H9 (cell line): ENCODE results near the gene DCAF5. TPM values are rescaled to one million over a fixed set of nuclear protein-coding genes. Genes with fewer than 3 reads are reported as not detected.

Source experiments
- DNase-seq: peaks from one replicate; pipeline ENCODE4 v3.0.0-alpha.2; 2017
- H2AFZ ChIP-seq: one replicate; pipeline ENCODE4 v1.6.1; 2013; ENCODE audit warnings: mild to moderate bottlenecking, low read length, control low read depth, moderate library complexity
- H2AK5ac ChIP-seq: 2 replicates; pipeline ENCODE4 v1.6.1; 2013; ENCODE audit warnings: low read length, control low read depth, mixed read lengths; ENCODE audit not compliant: insufficient read length
- H2BK120ac ChIP-seq: one replicate; pipeline ENCODE4 v1.6.1; 2013; ENCODE audit warnings: low read depth, mild to moderate bottlenecking, low read length, control low read depth, inconsistent platforms; ENCODE audit not compliant: poor library complexity, severe bottlenecking
- H2BK12ac ChIP-seq: 2 replicates; pipeline ENCODE4 v1.6.1; 2013; ENCODE audit warnings: low read length, control low read depth, mixed read lengths, low read depth; ENCODE audit not compliant: insufficient read length
- H2BK15ac ChIP-seq: 2 replicates; pipeline ENCODE4 v1.6.1; 2013; ENCODE audit warnings: low read depth, low read length, control low read depth
- H2BK20ac ChIP-seq: one replicate; pipeline ENCODE4 v1.6.1; 2013; ENCODE audit warnings: low read depth, mild to moderate bottlenecking, low read length, control low read depth, inconsistent platforms; ENCODE audit not compliant: poor library complexity, severe bottlenecking
- H2BK5ac ChIP-seq: 2 replicates; pipeline ENCODE4 v1.6.1; 2013; ENCODE audit warnings: low read length, control low read depth, mixed read lengths; ENCODE audit not compliant: insufficient read length
- H3K14ac ChIP-seq: 2 replicates; pipeline ENCODE4 v1.6.1; 2013; ENCODE audit warnings: low read length, control low read depth; ENCODE audit not compliant: insufficient read depth
- H3K18ac ChIP-seq: 2 replicates; pipeline ENCODE4 v1.6.1; 2013; ENCODE audit warnings: low read depth, mild to moderate bottlenecking, mixed read lengths, low read length, control low read depth; ENCODE audit not compliant: insufficient read length
- H3K23ac ChIP-seq: 2 replicates; pipeline ENCODE4 v1.6.1; 2013; ENCODE audit warnings: low read length, control low read depth, mixed read lengths, low read depth; ENCODE audit not compliant: insufficient read length
- H3K23me2 ChIP-seq: 2 replicates; pipeline ENCODE4 v1.6.1; 2013; ENCODE audit warnings: low read depth, mild to moderate bottlenecking, mixed read lengths, low read length, control low read depth; ENCODE audit not compliant: insufficient read length, poor library complexity, severe bottlenecking
- H3K27ac ChIP-seq: 2 replicates; pipeline ENCODE4 v1.5.1; 2013; ENCODE audit warnings: low read length, control low read depth, mixed read lengths, low read depth; ENCODE audit not compliant: insufficient read length
- H3K27me3 ChIP-seq: 2 replicates; pipeline ENCODE4 v1.6.1; 2013; ENCODE audit warnings: low read length, control low read depth, inconsistent platforms; ENCODE audit not compliant: insufficient read depth
- H3K4ac ChIP-seq: 2 replicates; pipeline ENCODE4 v1.6.1; 2013; ENCODE audit warnings: low read depth, mild to moderate bottlenecking, control low read depth, inconsistent platforms, low read length, moderate library complexity
- H3K4me1 ChIP-seq: 2 replicates; pipeline ENCODE4 v1.6.1; 2013; ENCODE audit warnings: low read length, control low read depth, inconsistent platforms; ENCODE audit not compliant: insufficient read depth
- H3K4me2 ChIP-seq: 2 replicates; pipeline ENCODE4 v1.6.1; 2013; ENCODE audit warnings: low read length, control low read depth, mixed read lengths; ENCODE audit not compliant: insufficient read length, insufficient read depth
- H3K56ac ChIP-seq: 2 replicates; pipeline ENCODE4 v1.6.1; 2013; ENCODE audit warnings: low read depth, mild to moderate bottlenecking, mixed read lengths, low read length, control low read depth; ENCODE audit not compliant: insufficient read length
- H3K79me1 ChIP-seq: 2 replicates; pipeline ENCODE4 v1.6.1; 2013; ENCODE audit warnings: low read depth, mild to moderate bottlenecking, moderate library complexity, low read length, control low read depth, inconsistent platforms; ENCODE audit not compliant: insufficient read depth, poor library complexity, severe bottlenecking
- H3K79me2 ChIP-seq: 2 replicates; pipeline ENCODE4 v1.6.1; 2013; ENCODE audit warnings: low read length, control low read depth, inconsistent platforms; ENCODE audit not compliant: insufficient read depth
- H3K9ac ChIP-seq: 2 replicates; pipeline ENCODE4 v1.6.1; 2013; ENCODE audit warnings: low read length, control low read depth, mixed read lengths; ENCODE audit not compliant: insufficient read length; ENCODE audit errors: extremely low read depth
- H3K9me3 ChIP-seq: one replicate; pipeline ENCODE4 v1.6.1; 2013; ENCODE audit warnings: low read depth, low read length, inconsistent platforms; ENCODE audit not compliant: control insufficient read depth
- H3T11ph ChIP-seq: one replicate; pipeline ENCODE4 v1.6.1; 2013; ENCODE audit warnings: mild to moderate bottlenecking, low read length, control low read depth, inconsistent platforms
- H4K20me1 ChIP-seq: one replicate; pipeline ENCODE4 v1.6.1; 2013; ENCODE audit not compliant: control insufficient read depth, insufficient read length, insufficient read depth
- H4K5ac ChIP-seq: 2 replicates; pipeline ENCODE4 v1.6.1; 2013; ENCODE audit warnings: low read depth, mild to moderate bottlenecking, mixed read lengths, low read length, control low read depth; ENCODE audit not compliant: insufficient read length
- H4K8ac ChIP-seq: replicated peaks from 2 replicates; pipeline ENCODE4 v1.6.1; 2013; ENCODE audit warnings: low read length, control low read depth, mixed read lengths, low read depth; ENCODE audit not compliant: insufficient read length
- H4K91ac ChIP-seq: 2 replicates; pipeline ENCODE4 v1.6.1; 2013; ENCODE audit warnings: low read depth, mild to moderate bottlenecking, moderate library complexity, mixed read lengths, low read length, control low read depth; ENCODE audit not compliant: insufficient read length
- H3K27ac Mint-ChIP-seq, 3 experiments: 2 replicates in 2 of 3; 3 replicates in 1 of 3; pipeline ENCODE4 v1.8.0; 2020 to 2021; ENCODE audit warnings: mixed read lengths in 3 of 3, mild to moderate bottlenecking in 1 of 3, moderate library complexity in 1 of 3
- H3K27me3 Mint-ChIP-seq: 2 replicates; pipeline ENCODE4 v1.8.0; 2021; ENCODE audit warnings: low read depth, mild to moderate bottlenecking, moderate library complexity, mixed read lengths
- H3K36me3 Mint-ChIP-seq, 3 experiments: 2 replicates in 2 of 3; 3 replicates in 1 of 3; pipeline ENCODE4 v1.8.0; 2020 to 2021; ENCODE audit warnings: low read depth in 3 of 3, mixed read lengths in 3 of 3; ENCODE audit not compliant: insufficient read depth in 1 of 3
- H3K4me1 Mint-ChIP-seq, 2 experiments: 2 replicates each; pipeline ENCODE4 v1.8.0; 2020; ENCODE audit warnings: mixed read lengths in 2 of 2
- H3K4me3 Mint-ChIP-seq, 2 experiments: 2 replicates in 1 of 2; 3 replicates in 1 of 2; pipeline ENCODE4 v1.8.0; 2020 to 2021; ENCODE audit warnings: mild to moderate bottlenecking in 2 of 2, mixed read lengths in 2 of 2, moderate library complexity in 1 of 2
- H3K9me3 Mint-ChIP-seq, 2 experiments: 2 replicates in 1 of 2; 3 replicates in 1 of 2; pipeline ENCODE4 v1.8.0; 2020; ENCODE audit warnings: mild to moderate bottlenecking in 2 of 2, mixed read lengths in 2 of 2, moderate library complexity in 1 of 2
- CTCF ChIP-seq: fragments of 200-600 bp; sonication (generic); conservative IDR thresholded peaks from 3 replicates; pipeline ENCODE4 v1.8.0; 2021; ENCODE audit warnings: antibody characterized with exemption, mild to moderate bottlenecking
- total RNA-seq: library from RNA; stranded (reverse); gene quantifications from 2 replicates; pipeline ENCODE4 v1.2.1, GENCODE V29; 2021

Gene DCAF5
- total RNA-seq, 1 experiment from 2014 or later: 31.4 TPM

GRCh38 chr14:69175130-69175529 lies 22.2 kb upstream of the DCAF5 start:
- H3K23me2 ChIP-seq: no peaks in the 10 kb centered on the region
- no peaks in the 10 kb centered on the region for H3K36me3 Mint-ChIP-seq
- no peak overlapping the region for H2BK5ac ChIP-seq
- no peak for TF ChIP-seq CTCF
- H3K9me3 ChIP-seq: no peaks in the 10 kb centered on the region
- no peak overlapping the region for H3K27ac Mint-ChIP-seq
- no peaks in the 10 kb centered on the region for H4K20me1 ChIP-seq
- H2BK15ac ChIP-seq: no peak overlapping the region
- peaks cover 0 to 11% of the 10 kb centered on the region in 2 experiments; a peak in 1 of 4 replicates for H3K4me1 Mint-ChIP-seq
- H3K27me3 Mint-ChIP-seq: peaks cover 4% of the 10 kb centered on the region
- no peak overlapping the region for H3K4ac ChIP-seq
- no peak overlapping the region for H3K27ac ChIP-seq
- DNase-seq: no peak
- H3K23ac ChIP-seq: no peak overlapping the region
- H3K9ac ChIP-seq: no peak overlapping the region
- no peak overlapping the region for H4K91ac ChIP-seq
- no peak overlapping the region for H3T11ph ChIP-seq
- H2BK120ac ChIP-seq: no peak overlapping the region
- no peak overlapping the region for H4K5ac ChIP-seq
- peaks cover 3% of the 10 kb centered on the region; the same call in 1 of the 2 replicates for H3K4me1 ChIP-seq
- H3K79me1 ChIP-seq: no peaks in the 10 kb centered on the region
- no peaks in the 10 kb centered on the region for H3K27me3 ChIP-seq
- no peak overlapping the region for H4K8ac ChIP-seq
- H3K56ac ChIP-seq: no peak overlapping the region
- H2AFZ ChIP-seq: no peak overlapping the region
- H3K18ac ChIP-seq: no peak overlapping the region
- no peak overlapping the region for H3K4me3 Mint-ChIP-seq
- H3K4me2 ChIP-seq: no peak overlapping the region
- no peak overlapping the region for H2BK20ac ChIP-seq
- H3K9me3 Mint-ChIP-seq: no peaks in the 10 kb centered on the region
- H2BK12ac ChIP-seq: no peak overlapping the region
- no peak overlapping the region for H3K14ac ChIP-seq
- no peak overlapping the region for H2AK5ac ChIP-seq
- no peaks in the 10 kb centered on the region for H3K79me2 ChIP-seq
